HG03025 (cell line): ENCODE results near the gene DDB1.
"Not testable (repeated sequence)": the region's sequence is repeated elsewhere in the genome, so short reads cannot be mapped to it uniquely, and the experiment has no call there.

Source experiments
- ATAC-seq: cut with Tn5 transposase; IDR thresholded peaks from one replicate; pipeline ENCODE4 v1.9.1; 2021; ENCODE audit warnings: mild to moderate bottlenecking, moderate library complexity; ENCODE audit not compliant: unreplicated experiment, low FRiP score

The DDB1 gene

DNA sequence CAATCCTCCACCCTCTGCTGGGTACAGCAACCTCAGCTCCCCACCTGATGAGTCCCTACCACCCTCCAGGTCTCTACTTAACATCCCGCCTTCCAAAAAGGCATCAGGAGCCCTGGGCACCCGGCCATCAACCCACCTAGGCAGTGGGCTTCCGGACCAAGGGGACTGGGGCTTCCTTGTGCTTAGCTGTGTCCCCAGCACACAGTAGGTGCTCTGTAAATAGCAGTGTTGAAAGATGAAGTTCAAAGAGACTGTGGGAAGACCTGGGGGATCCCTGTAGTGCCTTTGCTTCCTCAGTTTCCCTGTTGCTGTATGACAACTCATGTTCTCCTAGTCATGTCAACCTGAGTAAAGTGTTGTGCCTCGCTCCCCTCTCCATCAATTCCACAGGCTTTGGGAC is 58.8 kb downstream of the DDB1 start:
- no peak for ATAC-seq

DNA sequence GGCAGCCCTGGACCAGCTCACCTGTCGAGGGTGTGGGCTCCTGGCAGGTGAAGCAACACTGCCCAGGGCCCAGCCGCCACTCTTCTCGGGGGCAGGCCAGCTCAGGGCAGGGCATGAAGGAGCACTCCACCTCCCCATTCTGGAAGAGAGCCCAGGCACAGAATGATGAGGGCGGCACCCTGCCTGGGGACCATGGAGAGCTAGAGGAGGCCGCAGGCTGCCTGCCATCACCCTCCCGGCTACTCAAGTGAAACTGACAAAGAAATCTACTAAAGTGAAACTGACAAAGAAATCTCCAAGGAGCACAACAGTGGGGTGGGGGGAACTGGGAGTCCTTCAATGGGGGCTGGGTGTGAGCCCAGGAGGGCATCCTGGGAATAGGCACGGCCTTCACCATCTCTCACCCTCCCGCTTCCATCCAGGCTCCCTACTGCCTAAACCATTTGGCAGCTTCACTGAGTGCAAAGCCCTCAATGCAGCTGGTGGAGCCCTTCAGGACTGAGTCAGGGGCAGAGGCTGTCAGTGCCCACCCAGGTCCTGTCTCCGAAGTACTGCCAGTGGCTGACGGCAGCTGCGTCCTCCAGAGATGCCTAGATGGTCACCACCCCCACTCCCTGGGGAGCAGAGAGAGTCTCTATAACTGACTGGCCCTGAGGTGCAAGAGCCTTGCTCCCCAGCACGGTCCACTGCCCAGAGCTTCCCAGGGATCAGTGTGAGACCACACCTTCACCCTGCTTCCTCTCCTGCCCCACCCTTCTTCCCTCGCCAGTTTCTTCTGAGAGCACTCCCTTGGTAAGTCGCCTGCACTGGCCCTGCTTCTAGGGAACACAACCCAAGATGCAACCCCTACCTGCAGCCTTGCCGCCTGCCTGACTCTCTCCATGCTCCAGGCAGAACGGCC is 59.5 kb downstream of the DDB1 start:
- ATAC-seq = no peak

DNA sequence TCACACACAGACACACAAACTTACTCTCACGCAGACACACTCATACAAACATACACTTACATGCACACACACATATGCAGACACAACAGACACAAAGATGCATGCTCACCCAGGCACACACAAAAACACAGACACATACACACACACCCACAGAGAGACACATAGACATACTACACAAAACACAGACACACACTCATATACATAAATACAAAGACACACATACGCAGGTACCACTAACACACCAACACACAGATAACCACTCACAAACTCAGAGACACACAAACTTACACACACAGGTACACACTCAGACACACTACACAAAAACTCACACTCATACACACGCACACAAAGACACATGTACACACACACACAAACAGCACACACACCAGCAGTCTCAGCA is 60.2 kb downstream of the DDB1 start:
- ATAC-seq = no peak

- no peak for ATAC-seq
These were observed 62.4 kb downstream of the DDB1 start for GRCh38 chr11:61270354-61271076.

DNA sequence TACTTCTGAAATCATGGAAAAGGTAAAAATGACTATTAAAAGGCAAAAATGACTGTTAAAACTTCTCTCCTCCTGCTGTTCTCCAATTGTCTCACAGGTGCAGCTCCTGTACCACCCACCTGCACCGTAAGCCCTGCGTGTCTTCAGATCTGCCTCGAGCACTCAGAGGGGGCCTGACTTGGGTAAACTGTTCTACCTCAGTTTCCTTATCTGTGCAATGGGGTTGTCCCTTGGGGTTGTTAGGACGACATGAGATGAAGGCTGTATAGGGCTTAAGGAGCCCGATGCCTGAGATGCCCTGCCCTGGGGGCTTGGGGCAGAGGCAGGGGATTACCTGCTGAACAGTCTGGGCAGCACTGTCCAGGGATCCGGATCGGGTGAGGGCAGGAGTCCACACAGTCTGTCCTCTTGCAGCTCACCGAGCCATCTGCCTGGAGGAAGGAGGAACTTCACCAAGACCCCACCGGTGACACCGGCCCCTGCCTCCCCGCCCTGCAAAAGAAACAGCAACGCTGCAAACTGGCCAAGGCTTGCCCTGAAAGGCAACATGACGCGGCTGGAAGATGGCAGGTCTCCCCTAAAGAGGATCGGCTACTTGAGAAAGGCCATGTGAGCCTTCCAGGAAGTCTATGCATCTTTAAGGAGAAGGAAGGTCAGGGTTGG is 64.2 kb downstream of the DDB1 start:
- no peak for ATAC-seq

- no peak for ATAC-seq
These were observed 65.5 kb downstream of the DDB1 start for GRCh38 chr11:61267437-61267841.

- ATAC-seq = no peak
These were observed 66.3 kb downstream of the DDB1 start for GRCh38 chr11:61266602-61267001.

- no peak for ATAC-seq
These were observed 67.5 kb downstream of the DDB1 start for GRCh38 chr11:61265357-61265756.

DNA sequence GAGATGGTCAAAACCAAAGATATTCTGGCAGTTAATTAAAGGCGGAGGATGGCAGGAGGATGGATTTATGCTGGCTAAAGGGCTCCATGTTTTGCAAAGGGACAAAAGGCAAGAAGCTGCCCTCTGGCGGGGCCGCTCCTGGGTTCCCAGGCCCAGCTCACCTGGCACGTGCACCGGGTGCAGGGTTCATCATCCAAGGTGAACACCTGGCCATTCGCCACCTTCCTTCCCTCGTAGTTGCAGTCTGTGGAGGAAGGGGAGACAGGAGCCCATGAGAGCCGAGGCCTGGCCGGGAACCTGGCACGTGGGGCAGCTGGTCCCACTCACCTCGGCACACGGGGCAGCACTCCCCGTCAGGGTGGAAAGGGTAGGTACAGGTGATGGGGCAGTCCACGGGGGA is 68.1 kb downstream of the DDB1 start:
- no peak for ATAC-seq

DNA sequence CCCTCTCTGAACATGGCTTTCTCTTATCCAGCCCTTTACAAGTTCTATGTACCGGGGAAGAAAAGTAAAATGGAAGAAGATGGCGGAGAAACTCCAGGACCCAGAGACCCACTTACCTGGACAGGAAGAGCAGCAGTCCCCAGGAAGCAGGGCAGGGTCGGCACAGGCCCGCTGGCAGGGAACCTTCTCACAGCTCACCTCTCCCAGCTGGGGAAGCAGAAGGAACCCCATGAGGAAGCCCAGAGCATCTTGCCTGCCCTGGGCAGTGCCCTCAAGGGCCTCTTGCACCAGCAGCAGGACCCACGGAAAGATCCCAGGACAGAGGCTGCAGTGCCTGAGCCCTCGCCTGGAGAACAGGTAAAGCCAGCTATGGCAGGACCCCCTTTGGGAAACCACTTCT is 68.5 kb downstream of the DDB1 start:
- ATAC-seq = no peak

GRCh38 chr11:61259363-61259762 is 73.5 kb downstream of the DDB1 start:
- no peak for ATAC-seq

DNA sequence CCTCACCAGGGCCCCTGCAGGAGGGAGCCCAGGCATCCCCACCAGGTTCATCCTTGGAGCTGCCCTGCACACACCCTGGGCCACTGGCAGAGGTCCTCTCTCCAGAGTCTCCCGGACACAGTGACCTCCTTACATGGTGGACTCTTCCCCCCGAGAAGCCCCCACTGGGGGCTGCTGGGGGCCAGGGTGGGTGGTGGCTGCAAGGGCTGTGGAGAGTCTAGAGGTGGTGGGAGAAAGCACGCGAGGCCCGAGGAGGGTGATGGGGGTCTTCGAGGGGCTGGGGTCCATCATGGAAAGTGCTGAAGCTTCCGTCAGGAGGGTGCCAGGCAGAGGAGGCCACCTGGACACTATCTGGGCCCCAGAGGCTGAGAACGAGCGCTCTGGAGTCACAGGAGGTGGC is 74.4 kb downstream of the DDB1 start:
- no peak for ATAC-seq

DNA sequence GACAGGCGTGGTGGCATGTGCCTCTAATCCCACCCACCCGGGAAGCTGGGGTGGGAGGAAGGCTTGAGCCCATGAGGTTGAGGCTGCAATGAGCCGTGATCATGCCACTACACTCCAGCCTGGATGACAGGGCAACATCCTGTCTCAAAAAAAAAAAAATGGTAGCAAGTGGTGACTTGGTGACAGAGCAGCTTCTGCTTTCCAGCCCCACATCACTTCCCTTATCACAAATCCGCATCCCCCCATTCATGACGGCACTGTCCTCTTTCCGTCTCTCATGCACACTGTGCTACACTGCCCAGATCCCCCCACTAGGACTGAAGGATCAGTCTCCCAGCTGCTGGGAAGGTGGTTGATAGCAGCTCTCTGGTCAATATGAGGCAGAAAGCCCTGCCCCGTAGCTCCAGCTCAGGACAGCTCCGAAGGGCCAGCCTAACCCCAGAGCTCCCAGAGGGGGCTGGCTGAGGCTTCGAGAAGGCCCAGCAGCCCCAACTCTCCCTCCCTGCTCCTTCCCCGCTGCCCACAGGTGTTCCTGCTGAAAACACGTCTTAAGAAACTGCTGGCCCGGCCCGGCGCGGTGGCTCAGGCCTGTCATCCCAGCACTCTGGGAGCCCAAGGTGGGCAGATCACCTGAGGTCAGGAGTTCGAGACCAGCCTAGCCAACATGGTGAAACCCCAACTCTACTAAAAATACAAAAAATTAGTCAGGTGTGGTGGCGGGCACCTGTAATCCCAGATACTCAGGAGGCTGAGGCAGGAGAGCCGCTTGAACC is 76.0 kb downstream of the DDB1 start:
- no peak for ATAC-seq

DNA sequence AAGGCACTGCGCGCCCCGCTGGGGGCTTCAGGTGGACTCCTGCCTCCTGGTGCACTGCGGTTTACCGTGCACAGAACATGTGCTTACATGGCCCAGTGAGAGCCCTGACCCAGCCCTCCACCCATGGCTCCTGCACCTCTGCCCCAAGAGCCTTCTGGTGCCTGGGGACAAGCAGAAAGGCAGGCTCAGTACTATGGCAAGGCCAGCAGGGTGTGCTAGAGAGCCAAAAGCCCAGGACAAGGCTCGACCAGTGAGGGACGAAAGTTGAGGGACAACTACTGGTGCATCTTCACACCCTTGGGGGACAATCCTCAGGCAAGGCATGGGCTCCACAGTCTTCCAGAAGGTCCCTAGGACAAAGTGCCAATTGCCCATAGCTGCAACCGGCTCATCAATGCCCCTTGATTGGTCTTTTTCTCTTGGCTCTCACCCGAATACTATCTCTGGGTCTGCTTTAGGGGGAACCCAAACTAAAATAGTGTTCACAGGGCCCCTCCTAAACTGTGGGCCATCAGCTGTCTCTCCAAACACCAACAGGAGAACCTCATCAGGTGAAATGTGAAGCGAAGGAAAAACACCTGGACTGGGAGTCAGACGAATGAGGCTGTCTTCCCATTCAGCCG is 78.4 kb downstream of the DDB1 start:
- no peak for ATAC-seq

- ATAC-seq = not testable (repeated sequence)
These were observed 80.6 kb downstream of the DDB1 start for GRCh38 chr11:61252332-61252731.

DNA sequence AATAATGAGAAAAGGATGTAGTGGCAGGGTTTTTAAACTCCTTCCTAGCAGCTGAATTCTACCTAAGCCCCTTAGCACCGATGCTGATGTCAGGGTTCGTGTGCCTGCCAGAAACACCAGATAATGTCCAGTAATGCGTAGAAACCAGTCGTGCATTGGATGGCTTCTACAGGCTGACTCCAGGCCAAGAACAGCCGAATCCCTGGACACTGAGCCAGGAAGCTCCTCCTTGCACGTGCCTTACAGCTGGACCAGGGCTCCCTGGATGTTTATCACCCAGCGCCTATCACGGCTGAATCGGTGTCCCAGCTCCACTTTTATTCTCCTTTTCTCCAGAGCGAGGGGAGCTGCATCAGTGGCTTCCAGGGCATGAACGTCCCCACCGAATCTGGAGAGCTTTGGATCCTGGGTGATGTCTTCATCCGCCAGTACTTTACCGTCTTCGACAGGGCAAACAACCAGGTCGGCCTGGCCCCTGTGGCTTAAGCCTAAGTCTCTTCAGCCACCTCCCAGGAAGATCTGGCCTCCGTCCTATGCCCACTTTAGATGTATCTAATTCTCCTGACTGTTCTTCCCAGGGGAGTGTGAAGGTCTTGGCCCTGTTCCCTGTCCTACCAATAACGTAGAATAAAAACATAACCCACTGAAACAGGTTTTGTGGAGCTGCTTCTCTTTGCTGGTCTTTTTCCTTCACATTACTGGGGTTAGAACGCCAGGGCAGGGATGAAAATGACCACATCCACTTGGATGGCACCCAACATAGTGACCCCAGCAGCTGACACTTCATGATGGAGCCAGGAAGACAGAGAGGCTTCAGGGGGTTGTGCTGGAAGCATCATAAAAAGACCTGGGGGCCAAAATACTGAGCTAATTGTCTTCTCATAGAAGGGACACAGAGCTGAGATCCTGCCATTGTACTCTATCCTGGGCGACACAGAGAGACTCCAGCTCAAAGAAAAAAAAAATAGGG is 81.8 kb downstream of the DDB1 start:
- not testable (repeated sequence) for ATAC-seq
